ENCODE results near the gene UBL7. TPM values are rescaled to one million over a fixed set of nuclear protein-coding genes. Genes with fewer than 3 reads are reported as not detected.

UBL7 gene
- total RNA-seq, 1 donor from 2014 or later, result 15.4 TPM

DNA sequence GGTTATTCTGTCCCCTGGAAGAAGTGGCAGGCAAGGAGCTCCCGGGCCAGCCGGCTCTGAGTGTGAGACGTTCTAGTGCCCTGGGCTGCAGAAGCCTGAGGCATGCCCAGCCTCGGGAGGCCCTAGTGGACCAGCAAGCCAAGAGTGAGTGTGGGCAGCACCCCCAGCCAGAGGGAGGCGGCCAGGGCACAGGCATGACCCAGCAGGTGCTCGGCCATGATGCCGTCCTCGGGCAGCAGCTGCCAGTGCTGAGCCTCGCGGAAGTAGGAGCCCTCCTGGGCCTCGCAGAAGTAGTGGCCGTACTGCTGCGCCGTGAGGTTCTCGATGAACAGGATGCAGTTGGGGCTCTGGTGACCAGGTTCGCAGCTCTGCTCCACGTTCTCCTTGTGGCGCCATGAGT, 50.5 kb downstream of the UBL7 start:
- ATAC-seq (no peak), DNase-seq (ENCODE audit: low spot score) (no peak)

DNA sequence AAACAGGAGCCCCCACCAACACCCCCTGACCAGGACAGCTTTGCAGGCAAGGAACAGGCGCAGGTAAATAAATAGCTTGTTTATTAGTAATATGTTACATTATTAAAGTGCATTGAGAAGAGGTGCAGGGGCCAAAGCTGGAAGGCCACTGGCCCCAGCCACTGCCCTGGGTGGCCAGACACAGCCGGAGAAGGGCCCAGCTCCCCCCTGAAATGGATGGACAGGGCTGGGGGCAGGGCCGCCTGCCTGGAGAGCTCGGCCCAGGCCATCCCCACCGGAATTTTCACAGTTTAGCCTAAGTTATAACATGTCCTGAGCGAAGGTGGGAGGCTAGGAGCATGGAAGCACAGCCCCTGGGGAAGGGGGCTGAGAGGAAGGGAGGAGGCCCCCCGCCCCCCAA, 51.7 kb downstream of the UBL7 start:
- no peak for DNase-seq (ENCODE audit: low spot score)
- no peak for ATAC-seq

DNA sequence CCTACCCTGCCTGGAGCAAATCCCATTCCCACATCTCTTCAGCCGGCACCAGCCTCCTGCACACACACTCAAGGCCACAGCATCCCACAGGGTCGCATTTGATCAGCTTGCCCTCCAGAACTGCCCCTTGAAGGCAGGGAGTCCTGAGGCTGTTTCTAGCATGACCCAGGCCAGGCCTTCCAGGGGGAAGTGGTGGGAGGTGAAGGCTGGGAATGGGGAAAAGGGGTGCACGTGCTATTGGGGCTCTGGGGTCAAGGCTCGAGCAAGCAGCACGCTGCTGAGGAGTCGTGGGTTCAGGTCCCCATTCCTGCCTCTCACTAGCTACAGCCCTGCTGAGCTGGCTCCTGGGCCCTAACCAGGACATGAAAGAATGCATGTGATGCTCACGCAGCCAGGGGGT, 52.1 kb downstream of the UBL7 start:
- DNase-seq (ENCODE audit: low spot score), result no peak
- no peak for ATAC-seq

DNA sequence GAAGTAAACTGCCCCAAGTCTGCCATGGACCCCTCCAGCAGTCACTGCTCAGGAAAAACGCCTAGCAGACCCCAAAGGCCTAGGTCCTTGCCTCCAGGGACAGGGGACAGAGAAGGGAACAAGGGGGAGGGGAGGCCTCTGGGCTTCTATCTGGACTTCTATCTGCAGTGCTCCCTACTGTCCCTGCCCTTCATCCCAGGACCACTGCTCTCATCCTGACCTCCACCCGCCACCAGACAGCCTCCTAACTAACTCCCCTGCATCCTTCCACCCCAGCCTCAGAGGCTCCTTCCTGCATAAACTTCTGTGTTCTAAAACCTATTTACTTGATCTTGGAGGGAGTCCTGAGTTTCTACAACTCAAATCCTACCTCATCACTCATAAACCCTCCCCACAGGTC, 52.6 kb downstream of the UBL7 start:
- DNase-seq (ENCODE audit: low spot score) (no peak), ATAC-seq (no peak)

DNA sequence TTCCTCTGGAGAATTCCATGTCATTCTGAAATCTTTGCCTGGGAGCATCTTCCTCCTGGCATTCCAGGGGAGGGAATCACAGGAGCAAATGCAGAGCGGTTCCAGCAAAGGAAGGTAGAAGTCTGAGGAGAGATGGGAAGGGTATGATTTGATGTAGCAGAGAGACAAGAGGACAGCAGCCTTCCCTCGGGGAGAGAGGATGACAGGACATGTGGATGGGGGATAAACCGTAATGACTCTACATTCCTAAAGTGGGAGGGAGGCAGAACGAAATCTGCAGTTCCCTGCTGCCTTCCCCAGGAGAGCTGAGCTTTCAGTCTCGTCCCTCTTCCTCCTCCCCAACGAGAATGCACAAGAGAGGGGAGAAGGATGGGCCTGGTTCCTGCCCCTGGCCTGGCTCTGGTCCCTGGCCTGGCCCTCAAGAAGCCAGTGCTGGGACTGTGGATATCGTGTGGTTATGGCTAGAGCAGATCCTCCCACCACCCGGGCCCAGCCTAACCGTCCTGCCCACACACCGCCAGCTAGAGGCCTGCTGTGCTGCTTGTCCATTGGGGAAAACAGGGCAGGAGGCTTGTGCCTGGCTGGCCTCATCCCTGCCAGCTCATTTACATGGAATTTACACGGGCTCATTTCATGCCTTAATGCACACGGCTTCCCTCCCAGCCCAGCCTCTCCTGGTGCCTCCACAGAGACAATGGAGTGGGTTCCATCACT, 53.8 kb downstream of the UBL7 start:
- ATAC-seq (no peak), DNase-seq (ENCODE audit: low spot score) (no peak)

DNA sequence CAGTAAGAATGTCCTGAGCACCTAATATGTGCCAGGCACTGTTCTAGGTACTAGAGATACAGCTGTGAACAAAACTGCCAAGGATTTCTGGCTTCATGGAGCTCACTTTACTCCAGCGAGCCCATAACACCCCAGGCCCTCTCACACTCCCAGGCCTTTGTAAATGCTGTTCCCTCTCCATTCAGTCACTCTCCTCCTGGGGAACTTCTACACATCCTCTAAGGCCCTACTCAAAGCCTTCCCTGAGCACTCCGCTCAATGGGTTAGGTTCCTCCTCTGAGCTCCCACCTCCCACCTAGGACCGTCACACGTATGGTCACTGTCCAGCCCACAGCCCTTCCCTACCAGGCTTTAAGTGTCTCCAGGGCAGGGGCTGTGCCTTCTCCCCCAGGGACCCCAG, 54.4 kb downstream of the UBL7 start:
- DNase-seq (ENCODE audit: low spot score) (no peak), ATAC-seq (no peak)

DNA sequence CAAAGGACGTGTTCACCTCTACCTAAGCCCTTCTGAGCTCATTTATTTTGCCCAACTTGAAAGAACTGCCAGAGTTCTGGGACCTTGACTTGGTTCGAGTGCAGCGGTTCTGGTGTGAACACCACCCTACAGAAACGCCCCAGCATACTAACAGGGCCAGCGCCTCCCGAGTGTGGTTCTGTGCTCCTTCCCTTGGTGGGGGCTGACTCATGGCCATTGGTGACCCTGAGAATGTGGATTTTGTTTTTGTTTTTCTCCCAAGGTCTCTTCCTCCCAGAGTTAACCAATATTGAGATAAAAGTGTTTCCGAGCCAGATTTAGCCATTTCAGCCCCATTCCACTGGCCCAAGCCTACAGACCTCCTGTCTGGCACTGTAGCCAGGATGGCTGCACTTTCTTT, 55.1 kb downstream of the UBL7 start:
- no peak for ATAC-seq
- DNase-seq (ENCODE audit: low spot score), result no peak

DNA sequence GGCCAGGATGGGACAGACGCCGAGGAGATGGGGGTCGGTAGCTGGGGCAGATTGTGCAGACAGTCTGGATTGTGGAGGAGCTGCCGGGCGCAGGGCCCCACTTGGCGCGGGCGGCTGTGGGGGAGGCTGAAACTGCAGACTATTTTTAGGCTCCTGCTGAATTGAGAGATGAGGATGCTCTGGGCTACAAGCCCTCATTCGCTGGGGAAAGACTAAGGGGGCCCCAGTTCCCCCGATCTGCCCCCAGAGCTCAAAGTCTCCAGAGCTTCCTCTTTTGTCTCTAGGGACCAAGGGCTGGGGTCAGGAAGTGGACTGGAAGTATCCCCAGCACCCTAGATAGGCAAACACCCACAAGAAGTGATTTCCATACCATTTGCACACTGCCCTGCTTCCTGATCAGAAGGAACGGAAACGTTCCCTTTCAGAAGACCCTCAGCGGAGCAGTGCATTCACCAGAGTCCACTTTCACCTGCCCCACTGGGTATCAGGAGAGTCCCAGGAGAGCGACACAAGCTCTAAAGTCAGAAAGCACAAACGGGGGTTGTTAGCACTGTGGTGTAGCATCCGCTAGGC, 56.9 kb downstream of the UBL7 start:
- no peak for ATAC-seq

DNA sequence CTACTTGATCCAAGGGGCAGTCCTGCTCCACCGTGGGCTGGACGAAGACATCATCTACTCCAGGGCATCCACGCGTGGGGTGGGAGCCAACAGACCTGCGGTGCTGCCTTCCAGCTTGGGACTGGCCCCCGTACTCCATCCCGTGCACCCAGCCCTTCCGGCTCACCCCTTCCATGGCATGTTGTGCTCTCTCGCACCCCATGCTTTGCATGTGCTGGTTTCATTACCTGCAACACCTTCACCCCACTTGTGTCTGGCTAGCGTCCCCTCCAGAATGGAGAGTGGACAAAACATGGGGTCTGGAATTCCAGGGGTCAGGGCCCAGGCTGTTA, 57.4 kb downstream of the UBL7 start:
- ATAC-seq (no peak), DNase-seq (ENCODE audit: low spot score) (no peak)

More for the DNA sequence above, 56.9 kb downstream of the UBL7 start:
- no peak for DNase-seq (ENCODE audit: low spot score)

DNA sequence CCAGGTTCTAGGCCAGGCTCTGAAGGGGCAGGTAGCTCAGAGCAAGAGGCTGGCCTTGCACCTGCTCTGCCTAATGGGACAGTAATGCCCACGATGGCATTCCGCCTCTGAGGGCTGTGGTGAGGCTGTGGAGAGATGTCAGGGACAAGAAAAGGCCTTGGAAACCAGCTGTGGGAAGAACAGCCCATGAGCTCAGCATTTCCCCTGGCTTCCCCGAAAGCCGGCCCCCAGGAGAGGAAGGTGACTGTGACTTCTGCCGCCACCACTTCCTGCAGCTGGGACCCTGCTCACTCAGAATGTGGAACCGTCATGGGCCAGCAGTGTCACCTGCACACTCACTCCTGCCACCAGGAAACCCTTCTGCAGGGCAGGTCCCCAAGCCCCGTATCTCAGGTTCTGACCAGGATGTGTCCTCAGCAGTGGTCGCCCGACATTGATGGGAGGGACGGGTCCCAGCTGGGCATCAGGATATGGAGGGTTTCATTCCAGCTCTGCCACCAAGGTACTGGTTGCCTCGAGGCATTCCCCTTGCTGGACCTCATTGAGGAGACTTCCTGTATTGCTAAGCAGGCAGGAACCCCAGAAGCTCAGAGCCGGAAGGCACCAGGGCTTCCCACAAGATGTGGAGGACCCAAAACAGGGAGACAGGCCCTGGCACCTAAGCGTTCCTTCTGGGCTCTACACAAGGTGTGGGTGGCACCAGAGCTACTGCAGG, 57.9 kb downstream of the UBL7 start:
- DNase-seq (ENCODE audit: low spot score), result no peak
- no peak for ATAC-seq

DNA sequence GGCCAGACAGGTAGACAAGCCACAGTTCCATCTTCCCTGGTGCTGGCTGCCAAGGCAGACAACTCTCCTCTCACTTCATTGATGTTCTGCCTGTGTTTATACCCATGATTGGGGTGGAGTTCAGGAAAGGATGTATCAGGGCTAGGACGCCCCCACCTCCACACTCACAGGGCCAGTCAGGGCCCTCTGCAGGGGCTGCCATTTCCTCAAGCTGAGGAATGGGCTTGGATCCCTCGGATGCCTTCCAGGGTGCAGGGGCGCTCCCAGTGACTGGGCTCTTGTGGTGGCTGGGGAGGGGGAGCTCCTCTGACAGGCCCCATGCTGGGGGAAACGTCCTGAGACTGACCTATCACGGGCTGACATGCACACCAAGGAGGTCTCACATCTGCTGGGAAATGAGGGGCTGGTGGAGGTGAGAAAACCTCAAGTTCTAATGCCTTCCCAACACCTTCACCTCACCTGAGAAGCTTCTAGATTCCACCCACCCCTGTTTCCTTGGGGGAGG, 58.6 kb downstream of the UBL7 start:
- no peak for DNase-seq (ENCODE audit: low spot score)

DNA sequence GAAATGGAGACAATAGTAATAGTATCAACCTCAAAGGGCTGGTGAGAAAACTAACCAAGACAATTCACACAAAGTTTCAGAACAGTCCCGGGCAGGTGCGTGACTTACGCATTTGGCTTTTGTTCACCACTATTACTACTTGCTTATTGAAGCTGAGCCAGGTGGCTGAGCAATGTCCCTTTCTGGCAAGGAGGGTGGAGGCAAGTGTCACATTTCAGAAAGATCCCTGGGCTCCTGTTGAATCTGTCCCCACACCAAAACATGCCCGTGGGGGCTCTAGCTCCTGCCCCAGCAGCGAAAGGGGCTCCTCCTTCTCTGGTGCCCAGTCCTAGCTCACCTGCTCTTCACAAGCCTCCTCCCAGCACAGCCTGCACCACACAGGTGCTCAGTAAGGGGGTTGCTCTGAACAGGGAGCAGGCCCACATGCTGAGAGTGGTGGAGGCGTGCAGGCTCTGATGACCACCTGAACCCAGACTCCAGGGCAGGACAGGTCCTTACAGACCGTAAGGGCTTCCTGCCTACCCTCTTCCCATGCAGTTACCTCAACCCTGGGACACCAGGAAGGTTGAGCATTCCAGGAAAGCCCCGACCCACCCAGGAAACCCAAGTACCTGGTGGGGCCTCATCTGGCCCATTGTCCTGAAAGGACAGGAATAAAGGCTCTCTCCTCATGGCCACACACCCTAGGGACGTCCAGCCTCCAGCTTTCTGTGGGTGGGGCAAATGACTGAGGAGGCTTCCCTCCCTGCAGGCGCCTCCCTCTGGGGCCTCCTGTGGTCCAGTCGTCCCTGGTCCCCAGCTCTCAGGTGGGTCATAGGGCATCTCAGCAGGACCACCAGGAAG, 59.8 kb downstream of the UBL7 start:
- DNase-seq (ENCODE audit: low spot score) (no peak), ATAC-seq (no peak)

More for the DNA sequence above, 58.6 kb downstream of the UBL7 start:
- ATAC-seq, result no peak

DNA sequence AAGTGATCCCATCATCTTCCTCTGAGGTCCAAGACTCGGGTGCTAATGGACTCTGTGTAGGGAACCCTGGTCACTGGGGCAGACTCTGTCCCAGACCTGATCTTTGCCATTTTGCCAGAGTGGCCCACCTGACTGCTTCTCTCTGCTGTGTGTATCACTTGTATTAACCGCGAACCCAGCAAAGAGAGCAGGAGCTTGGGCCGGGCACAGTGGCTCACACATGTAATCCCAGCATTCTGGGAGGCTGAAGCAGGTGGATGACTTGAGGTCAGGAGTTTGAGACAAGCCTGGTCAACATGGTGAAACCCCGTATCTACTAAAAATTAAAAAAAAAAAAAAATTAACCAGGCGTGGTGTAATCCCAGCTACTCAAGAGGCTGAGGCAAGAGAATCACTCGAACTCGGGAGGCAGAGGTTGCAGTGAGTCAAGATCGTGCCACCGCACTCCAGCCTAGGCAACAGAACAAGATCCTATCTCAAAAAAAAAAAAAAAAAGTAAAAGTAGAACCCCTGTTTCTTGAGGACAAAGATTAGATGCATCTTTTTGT, 60.6 kb downstream of the UBL7 start:
- DNase-seq (ENCODE audit: low spot score) (no peak), ATAC-seq (no peak)

DNA sequence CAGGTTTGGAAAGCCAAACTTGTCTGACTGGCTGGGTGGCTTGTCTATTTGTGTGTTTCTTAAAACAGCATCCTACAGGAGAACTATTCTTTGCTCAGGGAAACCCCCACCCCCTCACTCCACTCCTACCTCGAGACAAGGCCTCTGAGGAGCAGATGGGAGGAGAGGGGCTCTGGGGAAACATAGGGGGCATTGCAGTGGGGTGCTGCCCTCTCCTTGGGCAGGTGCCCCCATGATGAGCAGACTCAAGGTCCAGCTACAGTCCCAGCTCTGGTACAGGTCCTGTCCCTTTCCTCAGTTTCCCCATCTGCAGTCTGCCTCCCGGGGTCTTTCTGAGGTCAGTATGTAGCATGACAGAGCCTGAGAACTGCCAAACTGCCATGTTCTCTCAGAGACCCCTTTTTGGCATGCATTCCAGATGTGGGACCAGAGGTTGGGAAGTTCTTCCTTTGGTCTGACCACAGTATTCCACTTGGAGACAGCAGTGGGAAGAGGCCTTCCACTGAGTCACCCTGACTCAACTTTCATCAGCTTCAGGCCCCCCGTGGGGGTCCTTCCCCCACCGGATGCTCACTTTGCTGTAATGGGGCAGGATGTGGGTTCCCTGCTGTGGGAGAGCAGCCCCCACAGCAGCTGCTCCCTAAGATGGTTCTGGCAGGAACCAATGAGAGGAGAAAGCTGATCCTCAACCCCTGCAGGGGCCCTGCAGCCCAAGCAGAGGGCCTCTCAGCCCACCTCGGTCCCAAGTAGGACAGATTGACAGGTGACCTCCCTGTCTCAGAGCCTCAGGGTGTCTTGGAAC, 61.2 kb downstream of the UBL7 start:
- DNase-seq (ENCODE audit: low spot score) (no peak), ATAC-seq (no peak)

DNA sequence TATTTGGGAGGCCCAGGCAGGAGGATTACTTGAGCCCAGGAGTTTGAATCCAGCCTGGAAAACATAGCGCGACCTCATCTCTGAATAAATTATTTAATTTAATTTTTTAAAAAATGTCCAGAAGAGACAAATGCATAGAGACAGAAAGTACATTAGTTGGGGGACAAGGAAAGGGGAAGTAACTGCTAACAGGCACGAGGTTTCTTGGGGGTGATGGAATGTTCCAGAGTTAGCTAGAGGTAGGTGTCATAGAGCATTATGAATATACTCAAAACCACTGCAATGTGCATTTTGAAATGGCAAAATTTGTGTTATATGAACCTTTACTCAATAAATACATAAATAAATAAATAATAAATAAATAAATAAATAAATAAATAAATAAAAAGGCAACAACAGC, 61.9 kb downstream of the UBL7 start:
- no peak for ATAC-seq
- DNase-seq (ENCODE audit: low spot score), result no peak

DNA sequence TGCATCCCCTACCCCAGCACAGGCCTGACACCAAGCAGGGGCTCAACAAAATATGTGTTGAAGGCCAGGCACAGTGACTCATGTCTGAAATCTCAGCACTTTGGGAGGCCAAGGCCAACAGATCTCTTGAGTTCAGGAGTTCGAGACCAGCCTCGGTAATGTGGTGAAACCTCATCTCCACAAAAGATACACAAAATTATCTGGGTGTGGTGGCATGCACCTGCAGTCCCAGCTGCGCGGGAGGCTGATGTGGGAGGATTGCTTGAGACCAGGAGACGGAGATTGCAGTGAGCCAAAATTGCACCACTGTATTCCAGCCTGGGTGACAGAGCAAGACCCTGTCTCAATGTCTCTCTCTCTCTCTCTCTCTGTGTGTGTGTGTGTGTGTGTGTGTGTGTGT, 62.8 kb downstream of the UBL7 start:
- ATAC-seq, result no peak

DNA sequence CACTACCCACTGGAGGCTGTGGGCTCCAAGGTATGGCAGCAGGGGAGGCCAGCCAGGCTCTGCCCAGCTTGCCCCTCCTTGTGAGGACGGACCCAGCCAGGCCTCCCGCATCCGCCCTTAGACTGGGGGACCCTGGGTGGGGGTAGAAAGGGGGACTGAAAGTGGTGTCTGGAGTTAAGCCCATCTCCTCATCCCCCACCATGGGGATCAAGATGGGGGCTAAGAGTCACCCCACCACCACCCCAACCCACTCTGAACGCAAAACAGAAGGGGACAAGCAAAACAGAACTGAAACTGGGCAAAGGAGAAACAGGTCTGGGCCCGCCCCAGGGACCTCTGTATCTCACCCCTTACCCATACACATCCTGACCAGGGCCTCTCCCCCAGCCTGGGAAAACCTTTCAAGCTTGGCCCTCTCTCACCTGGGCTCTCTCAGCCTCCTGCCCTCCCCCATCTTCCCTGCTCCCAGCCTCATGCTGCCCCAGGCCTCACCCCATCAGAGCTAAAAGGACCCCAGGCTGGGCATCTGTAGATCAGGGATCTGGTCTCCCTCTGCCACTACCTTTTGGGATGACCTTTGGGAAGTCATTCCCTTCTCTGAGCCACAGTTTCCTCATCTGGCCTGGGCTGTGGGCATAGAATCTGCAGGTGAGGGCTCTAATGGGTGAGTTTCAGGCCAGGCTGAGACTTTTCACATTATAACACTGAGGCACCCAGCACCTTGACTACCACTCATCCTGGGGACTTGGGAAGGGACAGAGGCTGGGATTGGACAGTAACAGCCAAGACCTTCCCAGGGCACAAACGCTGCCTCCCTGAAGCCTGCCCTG, 63.5 kb downstream of the UBL7 start:
- no peak for DNase-seq (ENCODE audit: low spot score)
- ATAC-seq, result no peak

More for the DNA sequence above, 62.8 kb downstream of the UBL7 start:
- DNase-seq (ENCODE audit: low spot score), result no peak

DNA sequence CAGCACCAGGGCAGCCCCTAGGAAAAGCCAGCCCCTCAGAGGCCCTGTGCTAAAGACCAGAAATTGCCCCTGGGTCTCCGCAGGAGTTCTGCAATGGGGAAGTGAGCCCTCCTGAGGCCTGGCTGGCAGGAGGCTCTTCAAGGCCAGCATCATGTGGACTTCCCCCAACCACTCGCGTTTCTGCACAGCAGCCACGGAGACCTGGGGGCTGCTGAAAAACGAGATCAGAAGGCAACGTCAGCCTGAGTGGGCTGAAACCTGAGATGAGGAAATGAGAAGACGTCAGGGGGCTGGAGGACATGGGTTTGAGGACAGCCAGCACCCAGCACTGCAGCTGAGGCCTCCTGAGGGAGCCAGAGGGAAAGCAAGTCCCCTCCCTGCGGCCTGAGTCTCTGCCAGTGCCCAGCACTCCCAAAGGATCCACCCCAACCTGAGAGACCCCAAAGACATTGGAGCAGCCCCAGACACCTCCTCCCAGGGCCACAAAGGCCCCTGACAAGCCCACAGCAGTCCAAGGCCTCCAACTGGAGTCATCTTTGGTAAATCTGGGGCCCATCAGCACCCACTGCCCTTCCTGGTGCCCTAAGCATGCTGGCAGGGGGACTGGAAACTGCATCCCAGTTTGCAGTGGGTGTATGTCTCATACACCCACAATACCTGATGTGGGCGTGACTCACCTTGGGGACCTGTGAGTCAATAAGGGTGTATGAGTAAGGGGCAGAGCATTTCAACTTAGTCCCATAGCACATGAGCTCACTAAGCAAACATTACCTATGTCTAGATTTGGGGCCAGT, 64.3 kb downstream of the UBL7 start:
- no peak for ATAC-seq
- DNase-seq (ENCODE audit: low spot score), result no peak

DNA sequence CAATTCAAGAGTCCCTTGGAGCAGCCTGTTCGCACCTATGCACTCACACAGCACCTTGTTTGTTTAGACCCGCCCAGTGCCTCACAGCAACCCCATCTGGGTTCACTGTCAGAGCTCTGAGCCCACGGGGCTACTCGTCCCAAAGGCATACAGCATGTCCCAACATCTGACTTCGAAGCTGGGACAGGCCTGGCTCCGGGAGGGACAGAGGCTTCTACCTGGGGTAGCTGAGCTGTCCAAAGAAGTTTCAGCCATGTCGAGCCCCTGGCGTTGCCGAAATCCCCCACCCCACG, 64.9 kb downstream of the UBL7 start:
- ATAC-seq (no peak), DNase-seq (ENCODE audit: low spot score) (no peak)

All from left lobe of liver (tissue), 2 donors.